Stimulated activated CD4-positive, alpha-beta T cell treated with anti-CD3 and anti-CD28 coated beads, Interleukin-2, amount 100 ng/mL, for 24 hours (primary cell): Measurements from ENCODE around the gene PTPRCAP.

Experiments used
- DNase-seq, 2 donors: peaks; one replicate each; pipeline ENCODE4 v3.0.0-alpha.2; 2020

Gene PTPRCAP

GRCh38 chr11:67395555-67396258, 41.8 kb downstream of the PTPRCAP start:
- no peak for DNase-seq

- DNase-seq, result no peak
Observed at GRCh38 chr11:67393990-67394389, 43.5 kb downstream of the PTPRCAP start.

GRCh38 chr11:67393437-67393836, 44.0 kb downstream of the PTPRCAP start:
- DNase-seq, result no peak

GRCh38 chr11:67392183-67392715, 45.2 kb downstream of the PTPRCAP start:
- DNase-seq, result no peak

GRCh38 chr11:67391304-67392182, 45.9 kb downstream of the PTPRCAP start, which contains the start of gene RAD9A:
TSS of gene RAD9A (plus strand) at chr11:67391986. CDS start at chr11:67392045, 59 bp downstream.
- DNase-seq, result peak; percentile 93 to 94

GRCh38 chr11:67390947-67391303, 46.6 kb downstream of the PTPRCAP start:
- no peak for DNase-seq

- peak; percentile 60 to 70 for DNase-seq
Observed at GRCh38 chr11:67389477-67389876, 48.0 kb downstream of the PTPRCAP start.

- DNase-seq, result no peak
Observed at GRCh38 chr11:67387518-67387917, 50.0 kb downstream of the PTPRCAP start.

- no peak for DNase-seq
Observed at GRCh38 chr11:67387069-67387468, 50.4 kb downstream of the PTPRCAP start.
